GM23338 (cell line): ENCODE results near the gene MT1B. TPM values are rescaled to one million over a fixed set of nuclear protein-coding genes. Genes with fewer than 3 reads are reported as not detected.
A peak's percentile ranks its signal among the peaks of the same experiment; 100 is the strongest.

ENCODE experiments used
- ATAC-seq: fragments of 200-7000 bp; cut with Tn5 transposase; 3 replicates; pipeline ENCODE4 v1.9.1; 2020
- DNase-seq: peaks from one replicate; pipeline ENCODE4 v3.0.0-alpha.2; 2015; ENCODE audit warnings: low spot score
- H2AFZ ChIP-seq: fragments of 200-600 bp; sonication (generic); 2 replicates; pipeline ENCODE4 v1.8.0; 2016; ENCODE audit warnings: antibody characterized with exemption, mild to moderate bottlenecking, moderate library complexity
- H3F3A ChIP-seq: fragments of 200-600 bp; sonication (generic); replicated peaks from 2 replicates; pipeline ENCODE4 v1.8.0; 2017; ENCODE audit warnings: antibody characterized with exemption, mixed run types, low read depth
- H3K27ac ChIP-seq: fragments of 200-600 bp; sonication (generic); 2 replicates; pipeline ENCODE4 v1.6.1; 2016; ENCODE audit warnings: low read depth
- H3K27me3 ChIP-seq: fragments of 200-600 bp; sonication (generic); 2 replicates; pipeline ENCODE4 v1.8.0; 2016; ENCODE audit warnings: mild to moderate bottlenecking, mixed run types, moderate library complexity; ENCODE audit not compliant: insufficient read depth
- H3K36me3 ChIP-seq: fragments of 200-600 bp; sonication (generic); 2 replicates; pipeline ENCODE4 v1.8.0; 2016; ENCODE audit warnings: mild to moderate bottlenecking; ENCODE audit not compliant: insufficient read depth
- H3K4me1 ChIP-seq: fragments of 200-600 bp; sonication (generic); 2 replicates; pipeline ENCODE4 v1.8.0; 2016; ENCODE audit warnings: mild to moderate bottlenecking, moderate library complexity; ENCODE audit not compliant: insufficient read depth
- H3K4me2 ChIP-seq: fragments of 200-600 bp; sonication (generic); 2 replicates; pipeline ENCODE4 v1.7.1; 2017; ENCODE audit warnings: mixed run types
- H3K4me3 ChIP-seq: fragments of 200-600 bp; sonication (generic); 2 replicates; pipeline ENCODE4 v1.6.1; 2016; ENCODE audit warnings: mixed run types
- H3K79me2 ChIP-seq: fragments of 200-600 bp; sonication (generic); replicated peaks from 2 replicates; pipeline ENCODE4 v1.8.0; 2017; ENCODE audit warnings: mild to moderate bottlenecking; ENCODE audit not compliant: insufficient read depth
- H3K9me2 ChIP-seq: fragments of 200-600 bp; sonication (generic); 2 replicates; pipeline ENCODE4 v1.8.0; 2017; ENCODE audit not compliant: insufficient read depth
- H4K20me1 ChIP-seq: fragments of 200-600 bp; sonication (generic); replicated peaks from 2 replicates; pipeline ENCODE4 v1.8.0; 2017; ENCODE audit warnings: mild to moderate bottlenecking; ENCODE audit not compliant: insufficient read depth
- H3K27ac Mint-ChIP-seq: 2 replicates; pipeline ENCODE4 v1.8.0; 2020; ENCODE audit warnings: inconsistent platforms, mild to moderate bottlenecking, moderate library complexity, mixed read lengths
- H3K27me3 Mint-ChIP-seq: 3 replicates; pipeline ENCODE4 v1.8.0; 2022; ENCODE audit warnings: low read depth, mild to moderate bottlenecking, moderate library complexity, mixed read lengths, inconsistent platforms; ENCODE audit not compliant: insufficient read depth, poor library complexity
- H3K36me3 Mint-ChIP-seq: 3 replicates; pipeline ENCODE4 v1.8.0; 2021; ENCODE audit warnings: low read depth, mild to moderate bottlenecking, inconsistent platforms, moderate library complexity, mixed read lengths
- H3K4me1 Mint-ChIP-seq: 3 replicates; pipeline ENCODE4 v1.8.0; 2020; ENCODE audit warnings: mild to moderate bottlenecking, inconsistent platforms, mixed read lengths
- H3K4me3 Mint-ChIP-seq: 3 replicates; pipeline ENCODE4 v1.8.0; 2021; ENCODE audit warnings: moderate library complexity, mild to moderate bottlenecking, inconsistent platforms, mixed read lengths
- H3K9me3 Mint-ChIP-seq: 3 replicates; pipeline ENCODE4 v1.8.0; 2020; ENCODE audit warnings: moderate library complexity, mild to moderate bottlenecking, inconsistent platforms, mixed read lengths
- CREB1 ChIP-seq: fragments of 250-450 bp; sonication (Bioruptor Pico); IDR thresholded peaks from 2 replicates; pipeline ENCODE4 v1.5.0; 2020; ENCODE audit warnings: low read depth, mild to moderate bottlenecking, moderate library complexity
- CTCF ChIP-seq, 2 experiments: fragments of 200-600 bp in 1 of 2; sonication (generic) in 1 of 2; conservative IDR thresholded peaks; 2 replicates each; pipeline versions ENCODE4 v1.5.1 to v1.6.1; 2016 to 2017; ENCODE audit warnings: antibody characterized with exemption in 2 of 2, low read depth in 2 of 2, mild to moderate bottlenecking in 2 of 2, moderate library complexity in 1 of 2
- ETS1 ChIP-seq: IDR thresholded peaks from 2 replicates; pipeline ENCODE4 v1.6.1; 2016; ENCODE audit warnings: antibody characterized with exemption
- EZH2 ChIP-seq: fragments of 200-600 bp; sonication (generic); IDR thresholded peaks from one replicate; pipeline ENCODE4 v1.8.0; 2017; ENCODE audit warnings: antibody characterized with exemption, mild to moderate bottlenecking, low read depth; ENCODE audit not compliant: unreplicated experiment
- JUNB ChIP-seq: IDR thresholded peaks from one replicate; pipeline ENCODE4 v1.6.1; 2016; ENCODE audit warnings: antibody characterized with exemption; ENCODE audit not compliant: unreplicated experiment
- POLR2AphosphoS5 ChIP-seq: IDR thresholded peaks from 2 replicates; pipeline ENCODE4 v1.6.1; 2016; ENCODE audit warnings: antibody characterized with exemption, low read depth
- STAT1 ChIP-seq: IDR thresholded peaks from one replicate; pipeline ENCODE4 v1.6.1; 2016; ENCODE audit warnings: antibody characterized with exemption; ENCODE audit not compliant: unreplicated experiment
- ZNF114 ChIP-seq: fragments of 250-450 bp; sonication (Bioruptor Pico); IDR thresholded peaks from 2 replicates; pipeline ENCODE4 v1.5.0; 2020; ENCODE audit warnings: mild to moderate bottlenecking, moderate library complexity
- ZNF462 ChIP-seq: fragments of 250-450 bp; sonication (Bioruptor Pico); IDR thresholded peaks from 2 replicates; pipeline ENCODE4 v1.5.0; 2020; ENCODE audit warnings: mild to moderate bottlenecking, moderate library complexity
- polyA plus RNA-seq: library from polyadenylated mRNA; unstranded; fragments of >200 nt; fragmentation: Nextera tagmentation; extraction: Ambion mirVana; gene quantifications from 2 replicates; pipeline ENCODE4 v1.2.1, GENCODE V29; 2016
- total RNA-seq: library from RNA; depleted of rRNA; stranded (reverse); fragments of >200 nt; shearing (Covaris generic); gene quantifications from 2 replicates; pipeline ENCODE4 v1.2.3, GENCODE V29; 2014

The MT1B gene
- total and polyA plus RNA-seq, 2 experiments from 2014 or later: not detected

GRCh38 chr16:56662357-56663354 is 11.0 kb downstream of the MT1B start:
- DNase-seq (peak; percentile 65), ATAC-seq (peak; percentile 15)
- Histone ChIP-seq H2AFZ (peak overlapping the region; percentile 90), H3K27me3 (peaks cover 100% of the 10 kb centered on the region), H3K4me1 (peaks cover 33% of the 10 kb centered on the region), H3K4me2 (peak overlapping the region; percentile 92), H3K79me2 (no peaks in the 10 kb centered on the region; the same call in 1 of the 2 replicates), H3K4me3 (peak overlapping the region; percentile 69), H3K9me2 (no peaks in the 10 kb centered on the region), H3K27ac (no peak overlapping the region), H4K20me1 (no peaks in the 10 kb centered on the region), H3F3A (peaks cover 4% of the 10 kb centered on the region; the same call in 1 of the 2 replicates), H3K36me3 (no peaks in the 10 kb centered on the region)
- peaks cover 29% of the 10 kb centered on the region for H3K4me1 Mint-ChIP-seq
- no peak overlapping the region for H3K27ac Mint-ChIP-seq
- H3K9me3 Mint-ChIP-seq: no peaks in the 10 kb centered on the region
- peaks cover 40% of the 10 kb centered on the region for H3K36me3 Mint-ChIP-seq
- peaks cover 97% of the 10 kb centered on the region for H3K27me3 Mint-ChIP-seq
- TF ChIP-seq ETS1 (peak; percentile 43), ZNF114 (CRISPR knock-in tag) (no peak), EZH2 (peak; percentile 28), POLR2AphosphoS5 (peak; percentile 40)
- H3K4me3 Mint-ChIP-seq: peak overlapping the region; percentile 73

DNA sequence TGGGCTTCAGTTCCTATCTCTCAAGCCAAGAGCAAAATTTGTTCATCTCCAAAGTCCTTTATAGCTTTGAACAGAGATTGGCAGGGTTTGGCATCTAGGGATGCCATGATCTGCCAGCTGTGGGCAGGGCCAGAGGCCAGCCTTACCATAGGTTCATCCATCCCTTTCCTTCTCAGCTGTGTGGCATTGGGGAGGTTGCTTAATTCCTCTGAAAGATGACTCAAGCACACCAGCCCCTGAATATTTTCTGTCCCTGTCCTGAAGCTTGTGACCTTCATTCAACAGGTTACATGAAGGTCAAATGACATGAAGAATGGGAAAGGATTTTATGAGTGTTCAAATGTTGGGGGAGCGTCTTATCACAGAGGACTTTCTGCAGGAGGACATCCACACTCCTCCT is 12.8 kb downstream of the MT1B start:
- H3K9me2 ChIP-seq: no peaks in the 10 kb centered on the region
- peaks cover 11% of the 10 kb centered on the region for H3F3A ChIP-seq
- H3K27me3 ChIP-seq: peaks cover 100% of the 10 kb centered on the region
- no peak for DNase-seq
- no peak overlapping the region for H3K4me3 ChIP-seq
- Mint-ChIP-seq H3K36me3 (peaks cover 34% of the 10 kb centered on the region), H3K4me1 (peaks cover 38% of the 10 kb centered on the region), H3K4me3 (no peak overlapping the region), H3K27me3 (peaks cover 98% of the 10 kb centered on the region), H3K9me3 (peaks cover 3% of the 10 kb centered on the region; the same call in 1 of the 3 replicates), H3K27ac (no peak overlapping the region)
- no peaks in the 10 kb centered on the region for H3K36me3 ChIP-seq
- H3K79me2 ChIP-seq: no peaks in the 10 kb centered on the region; the same call in 1 of the 2 replicates
- peaks cover 36% of the 10 kb centered on the region for H3K4me1 ChIP-seq
- H3K4me2 ChIP-seq: no peak overlapping the region
- no peak overlapping the region for H2AFZ ChIP-seq
- no peak for ATAC-seq
- H3K27ac ChIP-seq: no peak overlapping the region
- no peaks in the 10 kb centered on the region for H4K20me1 ChIP-seq
- TF ChIP-seq CREB1 (CRISPR knock-in tag): no peak
- no peak for TF ChIP-seq POLR2AphosphoS5
- TF ChIP-seq STAT1: no peak
- no peak for TF ChIP-seq JUNB
- no peak for TF ChIP-seq EZH2
- no peak for TF ChIP-seq CTCF (conservative IDR thresholded peaks at IDR 0.05; ENCODE audit: low read depth in 2 of 2)
- TF ChIP-seq ZNF462 (CRISPR knock-in tag): no peak
- no peak for TF ChIP-seq ETS1
